Calu3 (cell line): ENCODE results near the gene SPTBN4. TPM values are rescaled to one million over a fixed set of nuclear protein-coding genes. Genes with fewer than 3 reads are reported as not detected.

Experiments
- BruUV-seq: library from RNA; stranded (reverse); fragments of 400-500 nt; replicated peaks from 2 replicates; lab custom pipeline; 2021; lab: Mats Ljungman, UMichigan
- CTCF ChIA-PET: fragments of 300-600 bp; sonication (Branson Sonifier 250); formaldehyde crosslinking; loops from one replicate; lab custom pipeline; 2022; ENCODE audit warnings: antibody characterized with exemption; lab: Charles Lee
- DNase-seq: peaks from one replicate; pipeline ENCODE4 v3.0.0; 2022
- H3K27ac Mint-ChIP-seq: one replicate; pipeline ENCODE4 v1.8.0; 2022; ENCODE audit warnings: mixed read lengths; ENCODE audit not compliant: unreplicated experiment
- H3K27me3 Mint-ChIP-seq: one replicate; pipeline ENCODE4 v1.8.0; 2022; ENCODE audit warnings: mixed read lengths; ENCODE audit not compliant: unreplicated experiment
- H3K36me3 Mint-ChIP-seq: one replicate; pipeline ENCODE4 v1.8.0; 2022; ENCODE audit warnings: mild to moderate bottlenecking, moderate library complexity, mixed read lengths; ENCODE audit not compliant: insufficient read depth, unreplicated experiment
- H3K4me1 Mint-ChIP-seq: one replicate; pipeline ENCODE4 v1.8.0; 2022; ENCODE audit warnings: mild to moderate bottlenecking, low read depth, mixed read lengths; ENCODE audit not compliant: unreplicated experiment
- H3K4me3 Mint-ChIP-seq: one replicate; pipeline ENCODE4 v1.8.0; 2022; ENCODE audit warnings: mild to moderate bottlenecking, low read depth, moderate library complexity, mixed read lengths; ENCODE audit not compliant: unreplicated experiment
- H3K9me3 Mint-ChIP-seq: one replicate; pipeline ENCODE4 v1.8.0; 2022; ENCODE audit warnings: low read depth, mixed read lengths; ENCODE audit not compliant: unreplicated experiment
- CTCF ChIP-seq: fragments of 200-600 bp; IDR thresholded peaks from one replicate; pipeline ENCODE4 v1.8.0; 2022; ENCODE audit warnings: antibody characterized with exemption; ENCODE audit not compliant: unreplicated experiment
- intact Hi-C: fragments of 100-400 bp; cut with micrococcal nuclease; formaldehyde crosslinking; loops from one replicate; pipeline ENCODE4 v1.10.0; 2022; ENCODE audit not compliant: unreplicated experiment
- total RNA-seq: library from RNA; stranded (reverse); gene quantifications from 2 replicates; pipeline ENCODE4 v1.2.3, GENCODE V29; 2022

Gene SPTBN4
- total RNA-seq, 1 experiment from 2014 or later: 0.80 TPM

DNA sequence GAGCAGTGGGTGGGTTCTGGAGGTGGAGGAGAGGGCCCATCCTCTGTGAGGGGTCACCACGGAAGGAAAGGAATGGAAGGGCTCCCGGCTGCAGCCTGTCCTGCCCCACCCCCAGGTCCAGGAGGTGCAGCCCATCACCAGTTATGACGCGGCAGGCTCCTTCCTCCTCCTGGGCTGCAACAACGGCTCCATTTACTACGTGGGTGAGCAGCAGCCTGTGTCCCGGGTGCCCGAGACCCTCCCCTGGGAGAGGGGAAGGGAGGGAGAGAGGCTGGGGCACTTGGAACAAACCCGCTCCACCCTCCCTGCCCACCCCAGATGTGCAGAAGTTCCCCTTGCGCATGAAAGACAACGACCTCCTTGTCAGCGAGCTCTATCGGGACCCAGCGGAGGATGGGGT is 116.5 kb downstream of the SPTBN4 start:
- no peak for DNase-seq
- Mint-ChIP-seq H3K9me3 (no peaks in the 10 kb centered on the region), H3K36me3 (peaks cover 50% of the 10 kb centered on the region), H3K27ac (no peak overlapping the region), H3K27me3 (no peaks in the 10 kb centered on the region), H3K4me1 (peaks cover 18% of the 10 kb centered on the region), H3K4me3 (no peak overlapping the region)
- intact Hi-C loops: no loop called here
- no TSS peak for BruUV-seq
- TF ChIP-seq CTCF: no peak
- CTCF ChIA-PET: no interaction called here

- H3K4me3 Mint-ChIP-seq: no peak overlapping the region
- H3K9me3 Mint-ChIP-seq: no peaks in the 10 kb centered on the region
- CTCF ChIA-PET: no interaction called here
- H3K27ac Mint-ChIP-seq: no peak overlapping the region
- intact Hi-C loops: no loop called here
- DNase-seq: no peak
- BruUV-seq: no TSS peak
- TF ChIP-seq CTCF: no peak
- no peaks in the 10 kb centered on the region for H3K27me3 Mint-ChIP-seq
- peaks cover 13% of the 10 kb centered on the region for H3K4me1 Mint-ChIP-seq
- peaks cover 53% of the 10 kb centered on the region for H3K36me3 Mint-ChIP-seq
Measured at GRCh38 chr19:40584007-40584406, 117.2 kb downstream of the SPTBN4 start.

- H3K4me1 Mint-ChIP-seq: peaks cover 13% of the 10 kb centered on the region
- H3K9me3 Mint-ChIP-seq: no peaks in the 10 kb centered on the region
- DNase-seq: no peak
- no peak overlapping the region for H3K27ac Mint-ChIP-seq
- no peaks in the 10 kb centered on the region for H3K27me3 Mint-ChIP-seq
- no peak overlapping the region for H3K4me3 Mint-ChIP-seq
- intact Hi-C loops: no loop called here
- H3K36me3 Mint-ChIP-seq: peaks cover 61% of the 10 kb centered on the region
- CTCF ChIA-PET: interaction anchor here (0.6 to 0.7 kb wide), 2 partner anchors 45 to 53 kb away, joined by 3 to 4 read pairs; no protein-coding TSS in a partner anchor
- TF ChIP-seq CTCF: no peak
- no TSS peak for BruUV-seq
Measured at GRCh38 chr19:40585241-40585981, 118.6 kb downstream of the SPTBN4 start.

DNA sequence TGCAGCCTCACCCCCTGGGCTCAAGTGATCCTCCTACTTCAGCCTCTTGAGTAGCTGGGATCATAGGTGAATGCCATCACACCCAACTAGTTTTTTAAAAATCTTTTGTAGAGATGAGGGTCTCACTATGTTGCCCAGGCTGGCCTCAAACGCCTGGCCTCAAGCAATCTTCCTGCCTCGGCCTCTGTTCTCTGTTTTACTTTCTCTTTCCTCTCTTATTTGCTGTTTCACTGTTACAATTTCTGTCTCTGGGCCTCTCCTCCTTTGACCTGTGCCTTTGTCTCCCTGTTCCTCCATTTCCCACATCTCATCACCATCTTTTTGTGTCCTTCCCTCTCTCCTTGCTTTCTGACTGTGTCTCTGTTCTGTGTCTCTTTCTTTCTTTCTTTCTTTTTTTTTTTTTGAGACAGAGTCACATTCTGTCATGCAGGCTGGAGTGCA is 119.2 kb downstream of the SPTBN4 start:
- Mint-ChIP-seq H3K9me3 (no peaks in the 10 kb centered on the region), H3K4me1 (peaks cover 13% of the 10 kb centered on the region), H3K36me3 (peaks cover 55% of the 10 kb centered on the region), H3K27ac (no peak overlapping the region), H3K27me3 (no peaks in the 10 kb centered on the region), H3K4me3 (no peak overlapping the region)
- CTCF ChIA-PET: interaction anchor here (0.6 to 0.7 kb wide), 2 partner anchors 46 to 53 kb away, joined by 3 to 4 read pairs; no protein-coding TSS in a partner anchor
- intact Hi-C loops: no loop called here
- BruUV-seq: no TSS peak
- DNase-seq: no peak
- TF ChIP-seq CTCF: no peak
